Measurements from ENCODE around the gene GIMAP8. TPM values are rescaled to one million over a fixed set of nuclear protein-coding genes. Genes with fewer than 3 reads are reported as not detected.
A peak's percentile ranks its signal among the peaks of the same experiment; 100 is the strongest.
"Not testable (repeated sequence)": the region's sequence is repeated elsewhere in the genome, so short reads cannot be mapped to it uniquely, and the experiment has no call there.

The GIMAP8 gene
- total and polyA plus RNA-seq, 4 donors, result 3.9 to 8.8 (median 4.4) TPM

GRCh38 chr7:150481186-150481920, 30.9 kb downstream of the GIMAP8 start:
- Histone ChIP-seq H3K27ac (ENCODE audit: low read depth, low read length) (no peak overlapping the region), H3K27me3 (ENCODE audit: control insufficient read depth, insufficient read depth, low read length) (peaks cover 2% of the 10 kb centered on the region), H3K9me3 (ENCODE audit: control insufficient read depth, insufficient read depth, low read length) (no peaks in the 10 kb centered on the region), H3K36me3 (ENCODE audit: control insufficient read depth, insufficient read depth, low read length) (no peaks in the 10 kb centered on the region), H3K4me3 (ENCODE audit: low read depth, low read length) (no peak overlapping the region), H3K4me1 (ENCODE audit: control insufficient read depth, insufficient read depth, low read length) (no peaks in the 10 kb centered on the region)
- 86% methylated on average over 4 of the region's 9 CpGs for WGBS (ENCODE audit: insufficient coverage)
- no peak for DNase-seq (ENCODE audit: low read depth in 4 of 6, low spot score in 6 of 6)

- peaks cover 2% of the 10 kb centered on the region for H3K27me3 ChIP-seq (ENCODE audit: control insufficient read depth, insufficient read depth, low read length)
- DNase-seq (ENCODE audit: low read depth in 4 of 6, low spot score in 6 of 6), result no peak
- 82% methylated on average over 4 of the region's 4 CpGs for WGBS (ENCODE audit: insufficient coverage)
- H3K4me3 ChIP-seq (ENCODE audit: low read depth, low read length), result no peak overlapping the region
- no peaks in the 10 kb centered on the region for H3K36me3 ChIP-seq (ENCODE audit: control insufficient read depth, insufficient read depth, low read length)
- H3K4me1 ChIP-seq (ENCODE audit: control insufficient read depth, insufficient read depth, low read length), result no peaks in the 10 kb centered on the region
- H3K27ac ChIP-seq (ENCODE audit: low read depth, low read length), result no peak overlapping the region
- no peaks in the 10 kb centered on the region for H3K9me3 ChIP-seq (ENCODE audit: control insufficient read depth, insufficient read depth, low read length)
Measured at GRCh38 chr7:150481922-150482321, 31.5 kb downstream of the GIMAP8 start.

GRCh38 chr7:150483514-150483913, 33.1 kb downstream of the GIMAP8 start:
- not testable (repeated sequence) for DNase-seq (ENCODE audit: low read depth in 4 of 6, low spot score in 6 of 6); H3K4me3 ChIP-seq (ENCODE audit: low read depth, low read length); H3K9me3 ChIP-seq (ENCODE audit: control insufficient read depth, insufficient read depth, low read length); H3K36me3 ChIP-seq (ENCODE audit: control insufficient read depth, insufficient read depth, low read length); H3K27me3 ChIP-seq (ENCODE audit: control insufficient read depth, insufficient read depth, low read length); H3K4me1 ChIP-seq (ENCODE audit: control insufficient read depth, insufficient read depth, low read length); H3K27ac ChIP-seq (ENCODE audit: low read depth, low read length)
- no CpG with 5 or more reads among the region's 2 CpGs for WGBS (ENCODE audit: insufficient coverage)

- not testable (repeated sequence) for DNase-seq (ENCODE audit: low read depth in 4 of 6, low spot score in 6 of 6); H3K36me3 ChIP-seq (ENCODE audit: control insufficient read depth, insufficient read depth, low read length); H3K4me1 ChIP-seq (ENCODE audit: control insufficient read depth, insufficient read depth, low read length); H3K27me3 ChIP-seq (ENCODE audit: control insufficient read depth, insufficient read depth, low read length); H3K9me3 ChIP-seq (ENCODE audit: control insufficient read depth, insufficient read depth, low read length); H3K27ac ChIP-seq (ENCODE audit: low read depth, low read length); H3K4me3 ChIP-seq (ENCODE audit: low read depth, low read length)
- WGBS (ENCODE audit: insufficient coverage), result no CpG with 5 or more reads among the region's 3 CpGs
Measured at GRCh38 chr7:150484071-150484470, 33.6 kb downstream of the GIMAP8 start.

GRCh38 chr7:150487625-150488024, 37.2 kb downstream of the GIMAP8 start:
- Histone ChIP-seq H3K4me1 (ENCODE audit: control insufficient read depth, insufficient read depth, low read length) (no peaks in the 10 kb centered on the region), H3K27me3 (ENCODE audit: control insufficient read depth, insufficient read depth, low read length) (no peaks in the 10 kb centered on the region), H3K36me3 (ENCODE audit: control insufficient read depth, insufficient read depth, low read length) (no peaks in the 10 kb centered on the region), H3K9me3 (ENCODE audit: control insufficient read depth, insufficient read depth, low read length) (no peaks in the 10 kb centered on the region), H3K27ac (ENCODE audit: low read depth, low read length) (no peak overlapping the region), H3K4me3 (ENCODE audit: low read depth, low read length) (no peak overlapping the region)
- whole genome bisulfite sequencing (ENCODE audit: insufficient coverage), result no CpG with 5 or more reads among the region's 2 CpGs
- DNase-seq (ENCODE audit: low read depth in 4 of 6, low spot score in 6 of 6), result no peak

- no CpG with 5 or more reads among the region's 1 CpG for WGBS (ENCODE audit: insufficient coverage)
- no peaks in the 10 kb centered on the region for H3K36me3 ChIP-seq (ENCODE audit: control insufficient read depth, insufficient read depth, low read length)
Measured at GRCh38 chr7:150489782-150490181, 39.4 kb downstream of the GIMAP8 start.

GRCh38 chr7:150493442-150493841, 43.0 kb downstream of the GIMAP8 start:
- no CpG with 5 or more reads among the region's 3 CpGs for WGBS (ENCODE audit: insufficient coverage)

More at GRCh38 chr7:150489782-150490181, 39.4 kb downstream of the GIMAP8 start:
- DNase-seq (ENCODE audit: low read depth in 4 of 6, low spot score in 6 of 6), result no peak
- no peaks in the 10 kb centered on the region for H3K27me3 ChIP-seq (ENCODE audit: control insufficient read depth, insufficient read depth, low read length)
- no peaks in the 10 kb centered on the region for H3K9me3 ChIP-seq (ENCODE audit: control insufficient read depth, insufficient read depth, low read length)
- H3K27ac ChIP-seq (ENCODE audit: low read depth, low read length), result no peak overlapping the region
- H3K4me1 ChIP-seq (ENCODE audit: control insufficient read depth, insufficient read depth, low read length), result no peaks in the 10 kb centered on the region
- no peak overlapping the region for H3K4me3 ChIP-seq (ENCODE audit: low read depth, low read length)

GRCh38 chr7:150502519-150502918, 52.1 kb downstream of the GIMAP8 start:
- Histone ChIP-seq H3K4me1 (ENCODE audit: control insufficient read depth, insufficient read depth, low read length) (no peaks in the 10 kb centered on the region), H3K4me3 (ENCODE audit: low read depth, low read length) (no peak overlapping the region), H3K36me3 (ENCODE audit: control insufficient read depth, insufficient read depth, low read length) (no peaks in the 10 kb centered on the region), H3K27me3 (ENCODE audit: control insufficient read depth, insufficient read depth, low read length) (no peaks in the 10 kb centered on the region), H3K9me3 (ENCODE audit: control insufficient read depth, insufficient read depth, low read length) (no peaks in the 10 kb centered on the region), H3K27ac (ENCODE audit: low read depth, low read length) (no peak overlapping the region)
- DNase-seq (ENCODE audit: low read depth in 4 of 6, low spot score in 6 of 6), result no peak

More at GRCh38 chr7:150493442-150493841, 43.0 kb downstream of the GIMAP8 start:
- H3K4me3 ChIP-seq (ENCODE audit: low read depth, low read length); H3K27me3 ChIP-seq (ENCODE audit: control insufficient read depth, insufficient read depth, low read length); H3K9me3 ChIP-seq (ENCODE audit: control insufficient read depth, insufficient read depth, low read length); H3K36me3 ChIP-seq (ENCODE audit: control insufficient read depth, insufficient read depth, low read length); H3K27ac ChIP-seq (ENCODE audit: low read depth, low read length); DNase-seq (ENCODE audit: low read depth in 4 of 6, low spot score in 6 of 6); H3K4me1 ChIP-seq (ENCODE audit: control insufficient read depth, insufficient read depth, low read length): not testable (repeated sequence)

GRCh38 chr7:150503155-150503554, 52.7 kb downstream of the GIMAP8 start:
- DNase-seq (ENCODE audit: low read depth in 4 of 6, low spot score in 6 of 6), result no peak
- no peak overlapping the region for H3K27ac ChIP-seq (ENCODE audit: low read depth, low read length)

GRCh38 chr7:150503581-150503980, 53.2 kb downstream of the GIMAP8 start:
- Histone ChIP-seq H3K27me3 (ENCODE audit: control insufficient read depth, insufficient read depth, low read length) (no peaks in the 10 kb centered on the region), H3K9me3 (ENCODE audit: control insufficient read depth, insufficient read depth, low read length) (no peaks in the 10 kb centered on the region), H3K4me1 (ENCODE audit: control insufficient read depth, insufficient read depth, low read length) (no peaks in the 10 kb centered on the region), H3K4me3 (ENCODE audit: low read depth, low read length) (no peak overlapping the region), H3K36me3 (ENCODE audit: control insufficient read depth, insufficient read depth, low read length) (no peaks in the 10 kb centered on the region), H3K27ac (ENCODE audit: low read depth, low read length) (no peak overlapping the region)
- WGBS (ENCODE audit: insufficient coverage), result 100% methylated on average over 2 of the region's 3 CpGs
- peak in 1 of 6 donors; percentile 6 for DNase-seq (ENCODE audit: low read depth in 4 of 6, low spot score in 6 of 6)

More at GRCh38 chr7:150503155-150503554, 52.7 kb downstream of the GIMAP8 start:
- Histone ChIP-seq H3K9me3 (ENCODE audit: control insufficient read depth, insufficient read depth, low read length) (no peaks in the 10 kb centered on the region), H3K36me3 (ENCODE audit: control insufficient read depth, insufficient read depth, low read length) (no peaks in the 10 kb centered on the region), H3K4me3 (ENCODE audit: low read depth, low read length) (no peak overlapping the region), H3K27me3 (ENCODE audit: control insufficient read depth, insufficient read depth, low read length) (no peaks in the 10 kb centered on the region), H3K4me1 (ENCODE audit: control insufficient read depth, insufficient read depth, low read length) (no peaks in the 10 kb centered on the region)
- WGBS (ENCODE audit: insufficient coverage), result no CpG with 5 or more reads among the region's 4 CpGs
